ENCODE results near the gene PCTP. TPM values are rescaled to one million over a fixed set of nuclear protein-coding genes. Genes with fewer than 3 reads are reported as not detected.

Gene PCTP
- total RNA-seq, 1 donor from 2014 or later = 8.6 TPM

DNA sequence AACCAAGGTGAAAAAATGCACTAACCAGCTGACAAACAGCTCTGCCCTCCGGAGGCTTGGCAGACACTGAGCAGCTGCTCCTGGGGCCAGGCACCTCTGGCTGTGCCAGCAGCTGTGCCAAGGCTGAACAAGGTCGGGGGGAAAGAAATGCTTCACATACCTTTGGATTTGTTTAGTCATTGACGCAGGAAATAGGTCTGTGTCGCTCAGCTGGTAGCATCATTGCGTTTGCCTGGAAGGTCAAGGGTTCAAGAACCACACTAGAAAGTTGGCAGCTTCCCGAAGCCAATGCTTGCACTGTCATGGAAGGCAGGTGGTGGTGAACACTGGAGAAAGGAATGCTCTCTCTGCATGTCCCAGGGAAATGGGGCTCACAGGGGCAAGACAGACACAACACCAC lies 63.5 kb downstream of the PCTP start:
- Histone ChIP-seq H3K27ac (no peak overlapping the region), H3K36me3 (no peaks in the 10 kb centered on the region), H3K4me3 (no peak overlapping the region), H3K27me3 (no peaks in the 10 kb centered on the region), H3K4me1 (no peaks in the 10 kb centered on the region), H3K9me3 (no peaks in the 10 kb centered on the region)
- no peak for DNase-seq (ENCODE audit: extremely low spot score in 2 of 2)
- TF ChIP-seq, protein P1, sequence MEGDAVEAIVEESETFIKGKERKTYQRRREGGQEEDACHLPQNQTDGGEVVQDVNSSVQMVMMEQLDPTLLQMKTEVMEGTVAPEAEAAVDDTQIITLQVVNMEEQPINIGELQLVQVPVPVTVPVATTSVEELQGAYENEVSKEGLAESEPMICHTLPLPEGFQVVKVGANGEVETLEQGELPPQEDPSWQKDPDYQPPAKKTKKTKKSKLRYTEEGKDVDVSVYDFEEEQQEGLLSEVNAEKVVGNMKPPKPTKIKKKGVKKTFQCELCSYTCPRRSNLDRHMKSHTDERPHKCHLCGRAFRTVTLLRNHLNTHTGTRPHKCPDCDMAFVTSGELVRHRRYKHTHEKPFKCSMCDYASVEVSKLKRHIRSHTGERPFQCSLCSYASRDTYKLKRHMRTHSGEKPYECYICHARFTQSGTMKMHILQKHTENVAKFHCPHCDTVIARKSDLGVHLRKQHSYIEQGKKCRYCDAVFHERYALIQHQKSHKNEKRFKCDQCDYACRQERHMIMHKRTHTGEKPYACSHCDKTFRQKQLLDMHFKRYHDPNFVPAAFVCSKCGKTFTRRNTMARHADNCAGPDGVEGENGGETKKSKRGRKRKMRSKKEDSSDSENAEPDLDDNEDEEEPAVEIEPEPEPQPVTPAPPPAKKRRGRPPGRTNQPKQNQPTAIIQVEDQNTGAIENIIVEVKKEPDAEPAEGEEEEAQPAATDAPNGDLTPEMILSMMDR (IDR thresholded peaks at IDR 0.05) = no peak
- TF ChIP-seq POLR2A (IDR thresholded peaks at IDR 0.05) (no peak), POLR2AphosphoS5 (IDR thresholded peaks at IDR 0.05; ENCODE audit: insufficient read depth in 1 of 2, low read depth in 1 of 2) (no peak)
- intact Hi-C loops (cut with DNase I) = no loop called here

DNA sequence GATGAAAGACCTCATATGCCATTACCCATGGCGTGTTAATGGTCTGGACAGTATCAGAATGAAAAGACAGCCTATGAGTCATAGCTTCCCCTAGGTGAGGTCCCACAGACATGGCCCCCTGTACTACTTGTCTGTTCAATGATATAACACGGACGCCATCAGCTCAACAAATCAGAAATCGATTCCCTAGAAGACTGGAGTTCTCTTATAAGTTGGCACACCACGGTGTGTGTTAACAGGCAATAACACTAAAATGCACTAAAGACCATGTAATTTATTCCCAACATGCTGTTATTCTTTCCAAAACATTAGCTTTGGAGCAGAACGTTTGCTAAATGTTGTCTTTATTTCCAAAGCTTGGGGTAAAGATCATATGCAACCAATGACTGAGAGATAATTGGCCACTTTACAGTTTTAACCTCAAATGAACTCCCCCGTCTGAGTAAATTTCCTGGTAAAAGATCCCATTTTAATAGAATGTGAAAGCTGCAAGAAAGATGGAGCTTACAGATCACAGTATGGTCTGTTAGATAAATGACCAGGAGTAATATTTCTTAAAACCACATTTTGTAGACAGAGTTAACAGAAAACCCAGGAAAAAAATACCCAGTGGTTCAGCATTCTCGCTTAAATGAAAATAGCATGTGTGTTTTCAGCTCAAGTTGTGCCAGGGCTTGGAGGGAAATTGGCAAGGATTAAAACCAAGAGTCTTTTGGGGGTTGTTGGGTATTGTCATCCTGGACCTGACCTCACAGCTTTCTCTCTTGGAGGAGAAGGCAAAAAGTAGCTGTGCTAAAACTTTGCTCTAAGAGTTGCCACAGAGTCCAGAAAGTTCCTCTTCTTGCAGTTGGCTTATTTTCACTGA lies 65.9 kb downstream of the PCTP start:
- H3K9me3 ChIP-seq = no peaks in the 10 kb centered on the region
- no peak overlapping the region for H3K4me3 ChIP-seq
- H3K4me1 ChIP-seq = no peaks in the 10 kb centered on the region
- no peak for DNase-seq (ENCODE audit: extremely low spot score in 2 of 2)
- no peak overlapping the region for H3K27ac ChIP-seq
- TF ChIP-seq, protein P1 (IDR thresholded peaks at IDR 0.05) = no peak
- TF ChIP-seq POLR2A (IDR thresholded peaks at IDR 0.05) = no peak
- TF ChIP-seq POLR2AphosphoS5 (IDR thresholded peaks at IDR 0.05; ENCODE audit: insufficient read depth in 1 of 2, low read depth in 1 of 2) = no peak
- H3K36me3 ChIP-seq = no peaks in the 10 kb centered on the region
- intact Hi-C loops (cut with DNase I) = no loop called here
- no peaks in the 10 kb centered on the region for H3K27me3 ChIP-seq

DNA sequence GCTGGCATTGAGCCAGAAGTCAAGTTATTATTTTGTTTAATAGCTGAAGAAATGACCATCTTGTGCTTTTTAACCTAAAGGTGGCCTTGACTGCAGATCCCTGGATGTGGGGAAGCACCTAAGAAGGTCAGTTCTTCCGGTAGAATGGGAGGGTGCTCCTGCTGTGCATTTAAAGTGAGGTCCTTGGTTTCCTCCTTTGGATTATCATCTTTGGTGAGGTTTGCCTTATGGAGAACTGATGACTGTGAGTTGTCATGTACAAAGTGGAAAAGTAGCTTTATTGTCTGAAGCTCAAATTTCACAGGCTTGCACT lies 66.5 kb downstream of the PCTP start:
- no peak for DNase-seq (ENCODE audit: extremely low spot score in 2 of 2)
- Histone ChIP-seq H3K4me1 (no peaks in the 10 kb centered on the region), H3K27me3 (no peaks in the 10 kb centered on the region), H3K36me3 (no peaks in the 10 kb centered on the region), H3K27ac (no peak overlapping the region), H3K4me3 (no peak overlapping the region), H3K9me3 (no peaks in the 10 kb centered on the region)
- TF ChIP-seq POLR2A (IDR thresholded peaks at IDR 0.05) (no peak), POLR2AphosphoS5 (IDR thresholded peaks at IDR 0.05; ENCODE audit: insufficient read depth in 1 of 2, low read depth in 1 of 2) (no peak)
- TF ChIP-seq, protein P1 (IDR thresholded peaks at IDR 0.05) = no peak
- intact Hi-C loops (cut with DNase I) = no loop called here

DNA sequence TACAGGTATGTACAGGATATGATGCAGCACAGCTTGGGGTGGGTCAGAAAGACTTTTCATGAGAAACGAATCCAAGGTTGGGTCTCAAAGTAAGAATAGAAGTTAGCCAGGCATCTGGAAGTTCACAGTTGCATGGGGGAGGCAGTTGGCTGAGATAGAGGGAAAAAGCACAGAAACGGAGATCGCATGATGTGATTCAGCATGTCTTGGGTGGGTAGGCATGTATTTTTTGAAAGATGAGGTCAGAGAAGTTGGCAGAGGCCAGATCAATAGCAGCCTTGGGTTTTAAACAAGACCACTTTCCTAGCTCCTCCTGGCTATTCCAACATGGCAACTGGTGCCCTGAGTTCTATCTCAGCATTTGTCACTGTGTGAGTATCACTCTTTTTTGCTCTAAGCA lies 67.2 kb downstream of the PCTP start:
- H3K4me1 ChIP-seq = no peaks in the 10 kb centered on the region
- intact Hi-C loops (cut with DNase I) = no loop called here
- H3K36me3 ChIP-seq = no peaks in the 10 kb centered on the region
- no peaks in the 10 kb centered on the region for H3K27me3 ChIP-seq
- TF ChIP-seq POLR2AphosphoS5 (IDR thresholded peaks at IDR 0.05; ENCODE audit: insufficient read depth in 1 of 2, low read depth in 1 of 2) (no peak), POLR2A (IDR thresholded peaks at IDR 0.05) (no peak)
- TF ChIP-seq, protein P1 (IDR thresholded peaks at IDR 0.05) = no peak
- H3K4me3 ChIP-seq = no peak overlapping the region
- H3K27ac ChIP-seq = no peak overlapping the region
- no peak for DNase-seq (ENCODE audit: extremely low spot score in 2 of 2)
- H3K9me3 ChIP-seq = no peaks in the 10 kb centered on the region

All from vagina (tissue), 2 donors.